NB4 (cell line): Measurements from ENCODE around the gene F13A1.

ENCODE experiments used
- DNase-seq: peaks from one replicate; pipeline ENCODE4 v3.0.0; 2010; ENCODE audit warnings: low read depth
- H3K4me3 ChIP-seq: one replicate; pipeline ENCODE4 v1.5.1; 2011; ENCODE audit warnings: mild to moderate bottlenecking, low read depth, low read length, moderate library complexity
- CTCF ChIP-seq: IDR thresholded peaks from one replicate; pipeline ENCODE4 v1.5.1; 2012; ENCODE audit warnings: low read depth, low read length
- MAX ChIP-seq: IDR thresholded peaks from 2 replicates; pipeline ENCODE4 v1.6.1; 2011; ENCODE audit warnings: low read depth, low read length
- MYC ChIP-seq: IDR thresholded peaks from 2 replicates; pipeline ENCODE4 v1.6.1; 2011; ENCODE audit warnings: low read depth, low read length
- POLR2A ChIP-seq: IDR thresholded peaks from 2 replicates; pipeline ENCODE4 v1.6.1; 2011; ENCODE audit warnings: mild to moderate bottlenecking; ENCODE audit not compliant: insufficient read length; ENCODE audit errors: extremely low read depth

Gene F13A1

GRCh38 chr6:6219716-6220115 lies 100.7 kb downstream of the F13A1 start:
- TF ChIP-seq CTCF = no peak
- no peak for TF ChIP-seq MYC
- TF ChIP-seq POLR2A = no peak
- TF ChIP-seq MAX = no peak
- no peak for DNase-seq
- no peak overlapping the region for H3K4me3 ChIP-seq

DNA sequence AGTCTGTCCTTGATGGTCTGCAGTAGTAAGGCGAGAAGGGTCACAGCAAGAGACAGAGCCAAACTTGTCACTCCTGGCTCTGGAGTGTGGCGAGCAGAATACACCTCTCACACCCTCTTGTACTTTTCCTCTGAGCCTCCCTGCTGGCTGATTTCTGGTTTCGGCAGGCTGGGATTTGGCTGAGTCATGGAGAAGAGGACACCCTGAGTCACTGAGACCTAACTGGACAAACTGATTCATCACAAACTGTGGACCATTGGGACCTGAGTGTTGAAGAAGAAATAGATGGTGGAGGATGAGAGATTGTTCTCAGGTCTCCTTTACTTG lies 101.7 kb downstream of the F13A1 start:
- peak; percentile 8 for DNase-seq
- TF ChIP-seq CTCF = no peak
- no peak for TF ChIP-seq POLR2A
- no peak overlapping the region for H3K4me3 ChIP-seq

DNA sequence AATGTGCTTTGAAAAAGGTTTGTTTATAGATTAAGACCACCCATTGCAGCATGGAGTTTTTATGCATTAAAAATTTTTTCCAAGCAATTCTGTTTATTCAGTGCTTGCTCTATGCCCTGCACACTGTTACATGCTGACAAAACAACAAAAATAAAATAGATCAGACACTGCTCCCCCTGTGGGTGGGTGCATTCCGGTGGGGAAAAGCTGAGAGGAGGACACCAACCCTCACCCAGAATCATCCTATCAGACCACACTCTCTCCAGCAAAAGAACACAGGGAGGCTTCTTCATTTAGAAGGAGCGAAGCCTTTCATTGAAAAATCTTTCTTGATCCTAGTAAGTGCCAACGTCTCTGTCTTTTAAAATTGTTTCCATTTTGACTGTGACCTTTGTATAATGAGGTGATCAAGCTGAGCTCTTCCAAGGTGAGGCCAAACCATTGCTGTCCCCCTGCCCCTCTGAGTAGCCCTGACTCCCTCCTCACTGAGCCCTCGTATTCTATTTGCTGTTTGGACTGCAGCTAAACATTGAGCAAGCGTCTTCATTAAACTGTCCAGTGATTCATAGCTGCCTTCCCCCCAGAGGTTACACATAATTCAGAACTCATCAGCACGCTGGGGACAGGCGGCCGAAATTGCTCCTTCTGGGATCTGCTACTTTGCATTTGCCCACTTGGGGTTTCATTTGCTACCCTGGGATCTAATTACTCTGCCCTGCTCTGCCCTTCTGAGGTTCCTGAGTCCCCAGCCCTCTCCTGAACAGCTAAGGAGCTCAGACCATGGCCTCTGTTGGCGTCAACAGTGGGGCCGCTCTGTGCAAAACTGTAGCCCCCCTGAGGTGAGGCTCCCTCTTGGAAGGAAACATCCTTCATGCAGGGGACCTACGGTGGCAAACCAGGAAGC lies 102.4 kb downstream of the F13A1 start:
- DNase-seq = peak; percentile 23
- H3K4me3 ChIP-seq = no peak overlapping the region
- TF ChIP-seq CTCF = peak; percentile 16
- no peak for TF ChIP-seq POLR2A

- no peak for TF ChIP-seq POLR2A
- TF ChIP-seq CTCF = no peak
- H3K4me3 ChIP-seq = no peak overlapping the region
- no peak for DNase-seq
These were observed 109.5 kb downstream of the F13A1 start for GRCh38 chr6:6210994-6211393.

- TF ChIP-seq MAX (no peak), MYC (no peak), CTCF (no peak), POLR2A (no peak)
- DNase-seq = no peak
- no peak overlapping the region for H3K4me3 ChIP-seq
These were observed 117.6 kb downstream of the F13A1 start for GRCh38 chr6:6202886-6203285.

GRCh38 chr6:6201200-6201599 lies 119.3 kb downstream of the F13A1 start:
- no peak overlapping the region for H3K4me3 ChIP-seq
- DNase-seq = no peak
- no peak for TF ChIP-seq MYC
- TF ChIP-seq CTCF = no peak
- no peak for TF ChIP-seq MAX
- TF ChIP-seq POLR2A = no peak
